Pancreas (tissue), 10 donors: ENCODE measurements around the gene SHROOM3. TPM values are rescaled to one million over a fixed set of nuclear protein-coding genes. Genes with fewer than 3 reads are reported as not detected.

ENCODE experiments used
- ATAC-seq, 4 donors: fragments of 200-7000 bp; cut with Tn5 transposase; one replicate each; pipeline versions ENCODE4 v1.8.0 to v1.9.1; 2020; ENCODE audit warnings: mild to moderate bottlenecking in 4 of 4, moderate library complexity in 4 of 4
- DNase-seq, 6 donors: peaks; one replicate each; pipeline ENCODE4 v3.0.0-alpha.2; 2020
- FAIRE-seq: peaks from 2 replicates; lab custom pipeline; 2012; peaks lifted over from hg19 to GRCh38; lab: Jason Lieb, UNC
- H3K27ac ChIP-seq, 4 donors: fragments of 200-600 bp; sonication (generic); 1 replicate in 3 of 4; 2 replicates in 1 of 4; pipeline versions ENCODE4 v1.5.0 to v1.8.0; 2020
- H3K27me3 ChIP-seq, 4 donors: fragments of 200-600 bp; one replicate each; pipeline ENCODE4 v1.8.0; 2021
- H3K36me3 ChIP-seq, 3 donors: fragments of 200-600 bp; sonication (generic) in 1 of 3; one replicate each; pipeline versions ENCODE4 v1.5.0 to v1.8.0; 2020 to 2021
- H3K4me1 ChIP-seq, 3 donors: fragments of 200-600 bp; one replicate each; pipeline ENCODE4 v1.8.0; 2021
- H3K4me3 ChIP-seq, 4 donors: fragments of 200-600 bp; sonication (generic) in 2 of 4; one replicate each; pipeline versions ENCODE4 v1.5.0 to v1.8.0; 2020 to 2021
- H3K9me3 ChIP-seq, 4 donors: fragments of 200-600 bp; one replicate each; pipeline ENCODE4 v1.8.0; 2021
- WGBS, 2 donors: extraction: QIAGEN DNeasy Blood & Tissue Kit; methylation state at CpG; one replicate each; pipeline ENCODE4 v1.1.7; 2013; 5-methylcytosine and 5-hydroxymethylcytosine counted together
- intact Hi-C, 3 donors: fragments of 100-400 bp; cut with DNase I; formaldehyde crosslinking; loops; one replicate each; pipeline versions ENCODE4 v1.11.1 to v1.14.2; 2022
- polyA plus RNA-seq, 2 donors: library from polyadenylated mRNA; stranded (reverse); fragments of 200-250 nt; gene quantifications; one replicate each; pipeline ENCODE4 v1.2.3, GENCODE V29; 2013
- total RNA-seq, 6 donors: library from RNA; stranded (reverse); fragmentation: NEBNext Ultra II Directional in 4 of 6; extraction: Animal tissue kit (Norgen Biotek cat#: 25700) in 4 of 6; gene quantifications; one replicate each; pipeline versions ENCODE4 v1.2.1 to v1.2.4, GENCODE V29; 2021 to 2023
- TF ChIP-seq, protein P1 (sequence below), 4 donors: fragments of 200-600 bp; sonication (generic) in 3 of 4; IDR thresholded peaks; one replicate each; pipeline versions ENCODE4 v1.5.0 to v1.8.0; 2021; ENCODE audit warnings: antibody characterized with exemption in 4 of 4
- donor health status: healthy with polysubstance abuse.
- donor health status: DM: no; HTN: no; CAD: no; lungs with moderate emphysema.
- donor health status: DM: no; HTN: no; CAD: no.
- donor health status: control.
- donor health status: control.
- donor health status: Bipolar disorder and iron deficiency.
- donor health status: DM: yes; HTN: yes; CAD: no.
- donor health status: DM: no; HTN: no; CAD: no.
- donor health status: DM: no; HTN: no; CAD: no.
- donor health status: DM: yes; HTN: yes; CAD: no.

Gene SHROOM3
- total and polyA plus RNA-seq, 8 donors = 6.2 to 43.5 (median 17.1) TPM

- Histone ChIP-seq H3K36me3 (peaks cover 0 to 11% (median 0%) of the 10 kb centered on the region in 3 donors), H3K4me3 (no peak overlapping the region), H3K9me3 (no peaks in the 10 kb centered on the region), H3K4me1 (no peaks in the 10 kb centered on the region), H3K27me3 (no peaks in the 10 kb centered on the region), H3K27ac (no peak overlapping the region)
- intact Hi-C loops = no loop called here
- FAIRE-seq (no peak), DNase-seq (no peak), ATAC-seq (no peak)
- WGBS, 2 donors = 89 to 93% methylated on average over 7 of the region's 7 CpGs
- TF ChIP-seq, protein P1, sequence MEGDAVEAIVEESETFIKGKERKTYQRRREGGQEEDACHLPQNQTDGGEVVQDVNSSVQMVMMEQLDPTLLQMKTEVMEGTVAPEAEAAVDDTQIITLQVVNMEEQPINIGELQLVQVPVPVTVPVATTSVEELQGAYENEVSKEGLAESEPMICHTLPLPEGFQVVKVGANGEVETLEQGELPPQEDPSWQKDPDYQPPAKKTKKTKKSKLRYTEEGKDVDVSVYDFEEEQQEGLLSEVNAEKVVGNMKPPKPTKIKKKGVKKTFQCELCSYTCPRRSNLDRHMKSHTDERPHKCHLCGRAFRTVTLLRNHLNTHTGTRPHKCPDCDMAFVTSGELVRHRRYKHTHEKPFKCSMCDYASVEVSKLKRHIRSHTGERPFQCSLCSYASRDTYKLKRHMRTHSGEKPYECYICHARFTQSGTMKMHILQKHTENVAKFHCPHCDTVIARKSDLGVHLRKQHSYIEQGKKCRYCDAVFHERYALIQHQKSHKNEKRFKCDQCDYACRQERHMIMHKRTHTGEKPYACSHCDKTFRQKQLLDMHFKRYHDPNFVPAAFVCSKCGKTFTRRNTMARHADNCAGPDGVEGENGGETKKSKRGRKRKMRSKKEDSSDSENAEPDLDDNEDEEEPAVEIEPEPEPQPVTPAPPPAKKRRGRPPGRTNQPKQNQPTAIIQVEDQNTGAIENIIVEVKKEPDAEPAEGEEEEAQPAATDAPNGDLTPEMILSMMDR (IDR thresholded peaks at IDR 0.05) = no peak
Observed at GRCh38 chr4:76780781-76781697, 346.0 kb downstream of the SHROOM3 start.

GRCh38 chr4:76781698-76782595 is 346.9 kb downstream of the SHROOM3 start:
- TF ChIP-seq, protein P1 (IDR thresholded peaks at IDR 0.05) = no peak
- no peaks in the 10 kb centered on the region for H3K9me3 ChIP-seq
- FAIRE-seq (no peak), ATAC-seq (no peak), DNase-seq (no peak)
- no peak overlapping the region for H3K4me3 ChIP-seq
- intact Hi-C loops = no loop called here
- 85 to 87% methylated on average over 7 of the region's 7 CpGs for WGBS, 2 donors
- H3K36me3 ChIP-seq = peaks cover 0 to 11% (median 0%) of the 10 kb centered on the region in 3 donors
- H3K4me1 ChIP-seq = no peaks in the 10 kb centered on the region
- H3K27me3 ChIP-seq = no peaks in the 10 kb centered on the region
- H3K27ac ChIP-seq = no peak overlapping the region

DNA sequence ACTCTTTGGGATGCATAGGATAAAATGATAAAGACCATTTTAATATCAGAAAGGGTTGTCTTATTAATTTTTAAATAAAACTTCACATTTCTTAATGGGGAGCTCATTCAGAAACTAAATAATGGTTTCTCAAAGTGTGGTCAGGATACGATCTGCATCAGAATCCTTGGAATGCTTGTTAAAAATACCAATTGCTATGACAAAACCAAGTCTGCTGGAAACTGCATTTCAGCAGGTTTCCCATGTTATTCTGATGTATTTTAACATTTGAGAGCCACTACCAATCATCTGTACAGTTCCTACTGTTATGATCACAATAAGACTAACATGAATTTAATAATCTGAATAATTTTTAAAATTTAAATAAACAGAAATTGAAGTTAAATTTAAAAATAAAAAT is 347.8 kb downstream of the SHROOM3 start:
- TF ChIP-seq, protein P1 (IDR thresholded peaks at IDR 0.05) = no peak
- ATAC-seq = no peak
- Histone ChIP-seq H3K4me3 (no peak overlapping the region), H3K9me3 (no peaks in the 10 kb centered on the region), H3K36me3 (peaks cover 0 to 11% (median 0%) of the 10 kb centered on the region in 3 donors), H3K27ac (no peak overlapping the region), H3K27me3 (no peaks in the 10 kb centered on the region), H3K4me1 (no peaks in the 10 kb centered on the region)
- intact Hi-C loops = no loop called here
- no peak for DNase-seq
- 82 to 90% methylated on average over 1 of the region's 1 CpG for WGBS, 2 donors
- peak; percentile 71 for FAIRE-seq

DNA sequence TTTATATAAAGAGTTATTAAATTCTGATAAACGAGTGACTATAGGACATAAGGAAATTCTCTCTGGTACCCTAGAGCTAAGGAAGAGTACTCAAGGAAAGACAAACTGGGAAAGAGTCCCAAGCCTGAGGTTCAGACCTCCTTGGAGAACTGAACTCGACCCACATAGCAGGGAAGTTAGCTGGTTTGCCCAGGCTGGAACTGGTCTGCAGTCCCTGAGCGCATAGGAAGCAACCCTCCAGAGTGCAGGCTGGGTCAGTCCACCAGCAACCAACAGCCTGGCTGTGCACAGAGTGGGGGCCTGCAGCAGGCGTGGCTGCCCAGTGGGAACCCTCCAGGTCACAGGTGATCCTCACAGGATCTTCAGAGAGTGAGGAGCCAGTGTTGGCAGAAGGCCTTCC is 348.8 kb downstream of the SHROOM3 start:
- Histone ChIP-seq H3K9me3 (no peaks in the 10 kb centered on the region), H3K27me3 (no peaks in the 10 kb centered on the region), H3K4me3 (no peak overlapping the region), H3K27ac (no peak overlapping the region), H3K36me3 (peaks cover 0 to 9% (median 0%) of the 10 kb centered on the region in 3 donors), H3K4me1 (no peaks in the 10 kb centered on the region)
- TF ChIP-seq, protein P1 (IDR thresholded peaks at IDR 0.05) = no peak
- intact Hi-C loops = no loop called here
- WGBS, 2 donors = 86 to 88% methylated on average over 4 of the region's 4 CpGs
- no peak for DNase-seq
- no peak for ATAC-seq
- FAIRE-seq = no peak
